ENCODE results near the gene GALNT2.

The GALNT2 gene

DNA sequence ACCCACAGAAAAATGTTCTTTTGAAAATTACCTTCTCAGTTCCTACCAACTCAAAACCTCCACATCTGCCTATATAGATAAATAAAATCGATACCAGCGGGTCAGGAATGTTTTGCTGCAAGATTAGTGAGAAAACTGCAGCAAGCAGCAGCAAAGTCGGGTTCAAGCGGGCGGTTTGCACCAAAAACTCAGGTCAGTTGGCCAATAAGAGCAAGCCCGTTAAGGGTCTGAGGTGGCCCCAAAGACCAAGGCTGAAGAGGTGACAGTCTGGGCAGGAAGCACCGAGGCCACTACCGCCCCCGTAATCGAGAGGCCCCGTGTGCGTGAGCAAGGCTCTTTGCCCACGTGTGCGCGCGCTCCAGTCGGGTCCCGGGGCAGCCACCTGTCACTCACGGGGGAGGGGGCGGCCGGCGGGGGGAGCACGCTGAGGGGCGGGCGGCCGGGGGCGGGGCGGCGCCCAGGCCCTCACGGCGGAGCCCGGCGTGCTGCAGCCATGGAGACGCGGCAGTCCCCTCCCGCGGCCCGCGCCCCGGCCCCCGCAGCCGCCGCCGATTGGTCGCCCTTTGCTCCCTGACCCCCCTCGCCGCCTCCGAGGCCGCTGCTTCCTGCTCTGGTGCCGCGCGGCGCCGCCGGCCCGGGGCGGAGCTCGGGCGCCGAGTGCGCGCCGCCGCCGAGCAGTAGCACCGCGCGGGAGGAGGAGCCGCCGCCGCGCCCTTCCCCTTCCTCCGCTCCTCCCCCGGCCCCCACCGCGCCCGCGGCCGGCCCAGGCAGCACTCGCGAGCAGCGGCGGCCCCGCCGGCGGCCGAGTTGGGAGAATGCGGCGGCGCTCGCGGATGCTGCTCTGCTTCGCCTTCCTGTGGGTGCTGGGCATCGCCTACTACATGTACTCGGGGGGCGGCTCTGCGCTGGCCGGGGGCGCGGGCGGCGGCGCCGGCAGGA lies at the start of gene GALNT2:
Gene GALNT2 (plus strand): TSS at position 773 of the 939 bp plus-strand sequence. CDS start 43 bp downstream, at position 816.
- peak; percentile 75 for DNase-seq

DNA sequence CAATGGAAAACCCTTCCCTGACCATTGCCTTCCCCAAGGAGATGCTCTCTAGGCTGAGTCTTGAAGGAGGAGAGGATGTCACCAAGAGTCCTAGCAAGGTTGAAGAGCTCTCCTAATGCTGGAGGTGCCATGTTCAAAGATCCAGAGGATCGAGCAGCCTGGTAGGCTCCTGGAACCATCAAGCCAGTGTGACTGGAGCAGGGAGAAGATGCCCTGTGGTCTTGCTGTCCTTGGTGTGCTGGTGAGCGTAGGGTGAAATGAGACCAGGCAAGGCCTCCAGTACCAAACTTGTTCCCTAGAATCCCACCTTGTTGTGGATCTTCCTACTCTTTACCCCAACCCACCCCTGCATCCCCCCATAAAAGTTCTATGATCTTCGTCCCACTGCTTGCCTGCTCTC lies 46.6 kb upstream of the GALNT2 start:
- no peak for DNase-seq

DNA sequence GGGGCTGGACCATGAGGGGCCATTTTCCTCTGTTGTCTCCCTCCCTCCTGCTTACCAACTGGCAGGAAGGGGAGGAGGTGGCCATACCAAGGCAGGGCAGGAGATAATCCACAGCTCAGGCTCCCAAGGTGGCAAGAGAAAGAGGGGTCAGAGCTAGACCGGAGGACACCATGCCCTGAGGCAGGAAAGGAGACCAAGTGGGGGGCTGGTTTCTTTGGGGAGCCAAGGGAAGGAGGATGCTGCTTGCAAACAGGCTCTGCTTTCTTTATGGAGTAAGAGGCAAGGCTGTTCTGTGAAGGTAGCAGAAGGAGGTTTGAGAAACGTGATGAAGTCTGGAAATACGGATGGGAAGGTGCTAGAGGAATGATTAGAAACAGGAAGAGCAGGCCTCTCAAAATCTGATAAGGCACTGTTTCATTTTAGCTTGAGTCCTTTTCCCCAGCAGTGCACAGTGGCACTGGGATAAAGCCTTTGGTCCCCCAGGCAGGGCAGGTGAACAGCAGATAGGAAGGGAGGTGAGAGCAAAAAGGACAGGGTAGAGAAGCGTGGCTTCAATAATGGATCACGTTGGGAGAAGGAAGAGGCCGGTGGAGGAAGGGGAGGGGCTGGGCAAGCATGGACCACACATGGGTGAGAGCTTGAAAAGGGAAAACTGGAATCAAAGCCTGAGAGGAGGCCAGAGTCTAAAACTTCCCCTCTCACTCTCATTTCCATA lies 44.2 kb upstream of the GALNT2 start:
- no peak for DNase-seq

DNA sequence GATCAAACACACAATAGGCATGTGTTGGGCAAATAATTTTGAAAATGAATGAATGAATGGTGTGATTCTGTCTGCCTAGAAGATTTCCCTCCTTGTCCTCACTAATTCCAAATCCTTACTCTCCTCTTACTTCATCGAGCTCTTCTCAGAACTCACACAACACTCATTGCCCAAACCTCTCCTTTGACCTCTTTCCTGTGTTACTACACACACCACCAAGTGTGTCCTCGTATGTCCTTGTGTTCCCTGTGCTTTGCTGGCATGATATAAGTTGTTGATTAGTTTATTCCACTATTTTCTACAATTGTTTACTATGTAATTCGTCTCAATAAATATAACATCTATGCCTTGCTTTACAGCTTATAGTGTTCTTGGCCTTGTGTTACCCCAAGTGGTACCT lies 41.4 kb upstream of the GALNT2 start:
- no peak for DNase-seq

DNA sequence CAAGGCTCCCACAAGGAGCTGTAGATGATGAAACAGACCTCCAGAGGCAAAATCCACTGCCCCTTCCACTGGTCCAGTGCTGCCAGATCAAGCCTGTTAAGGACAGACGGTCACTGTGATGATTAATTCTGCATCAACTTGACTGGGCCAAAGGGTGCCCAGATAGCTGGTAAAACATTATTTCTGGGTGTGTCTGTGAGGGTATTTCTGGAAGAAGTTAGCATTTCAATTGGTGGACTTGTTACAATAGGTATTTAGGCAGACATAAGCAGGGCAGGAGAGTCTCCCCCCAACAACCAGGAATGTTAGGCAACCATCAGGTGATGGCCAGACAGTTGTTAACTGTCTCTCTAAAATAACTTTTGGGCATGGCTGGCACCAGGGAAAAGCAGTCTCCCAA lies 40.9 kb upstream of the GALNT2 start:
- no peak for DNase-seq

DNA sequence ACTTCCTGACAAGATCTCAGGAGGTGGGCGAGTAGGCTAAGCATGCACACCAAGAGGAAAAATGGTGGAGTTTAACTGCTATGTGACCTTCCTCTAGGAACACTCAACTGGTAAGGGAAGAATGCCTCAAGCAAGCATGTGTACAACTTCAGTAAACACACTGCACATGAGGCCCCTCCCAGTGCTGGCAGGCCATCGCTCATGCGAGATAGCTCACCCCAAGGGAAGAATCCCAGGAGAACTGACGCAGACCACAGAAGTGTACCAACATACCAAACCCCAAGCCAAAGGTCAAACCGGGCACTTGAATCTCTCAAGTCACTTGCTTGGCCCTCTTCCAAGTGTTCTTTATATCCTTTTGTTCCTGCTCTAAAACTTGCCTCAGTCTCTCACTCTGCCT lies 40.5 kb upstream of the GALNT2 start:
- no peak for DNase-seq

DNA sequence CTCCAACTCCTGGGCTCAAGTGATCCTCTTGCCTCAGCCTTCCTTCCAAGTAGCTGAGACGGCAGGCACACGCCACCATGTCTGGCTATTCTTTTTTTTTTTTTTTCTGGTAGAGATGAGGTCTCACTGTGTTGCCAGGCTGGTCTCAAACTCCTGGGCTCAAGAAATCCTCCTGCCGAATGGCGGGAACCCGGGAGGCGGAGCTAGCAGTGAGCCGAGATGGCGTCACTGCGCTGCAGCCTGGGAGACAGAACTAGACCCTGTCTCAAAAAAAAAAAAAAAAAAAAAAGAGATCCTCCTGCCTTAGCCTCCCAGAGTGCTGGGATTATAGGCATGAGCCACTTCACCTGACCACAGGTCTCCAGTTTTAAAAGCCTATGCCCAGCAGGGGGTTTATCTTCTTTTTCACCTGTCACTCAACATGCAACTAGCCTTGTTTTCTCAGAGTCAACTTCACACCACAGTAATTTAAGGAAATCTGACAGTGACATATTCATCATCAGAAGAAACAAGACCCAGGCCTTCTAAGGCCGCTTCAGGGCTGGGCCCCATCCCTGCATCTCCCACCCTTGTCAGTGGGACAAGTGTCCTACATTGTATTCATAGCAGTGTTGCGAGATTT lies 38.3 kb upstream of the GALNT2 start:
- DNase-seq: no peak

DNA sequence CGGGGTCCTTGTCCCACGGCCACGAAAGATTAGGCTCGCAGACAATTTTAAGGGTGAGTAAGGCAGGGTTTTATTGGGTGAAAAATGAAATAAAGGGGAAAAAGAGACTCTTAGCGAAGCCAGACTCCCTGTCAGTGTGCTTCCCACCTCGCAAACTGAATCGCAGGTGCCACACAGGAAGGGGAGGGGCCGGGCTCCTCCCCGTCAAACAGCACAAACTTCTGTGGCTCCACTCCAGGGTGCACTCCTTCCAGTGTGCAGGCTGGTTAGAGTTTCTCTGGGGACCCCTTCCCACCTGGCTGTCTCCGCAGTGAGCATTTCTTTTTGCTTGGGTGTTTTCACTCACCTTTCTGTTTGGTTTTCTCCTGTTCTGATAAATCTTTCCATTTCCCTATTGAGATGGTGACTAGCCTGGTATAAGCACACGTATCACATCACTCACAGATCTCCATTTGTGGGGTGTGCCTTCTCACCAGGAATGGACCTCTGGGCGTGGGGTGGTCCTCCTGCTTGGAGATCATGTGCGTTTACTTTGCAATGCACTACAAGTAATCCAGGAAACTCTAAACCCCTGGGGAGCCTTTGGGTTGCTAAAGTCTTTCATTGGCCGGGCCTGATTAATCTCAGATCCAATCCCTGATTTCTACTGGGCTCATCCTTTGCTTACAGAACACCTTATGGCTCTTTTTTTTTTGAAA lies 37.6 kb upstream of the GALNT2 start:
- DNase-seq: no peak

DNA sequence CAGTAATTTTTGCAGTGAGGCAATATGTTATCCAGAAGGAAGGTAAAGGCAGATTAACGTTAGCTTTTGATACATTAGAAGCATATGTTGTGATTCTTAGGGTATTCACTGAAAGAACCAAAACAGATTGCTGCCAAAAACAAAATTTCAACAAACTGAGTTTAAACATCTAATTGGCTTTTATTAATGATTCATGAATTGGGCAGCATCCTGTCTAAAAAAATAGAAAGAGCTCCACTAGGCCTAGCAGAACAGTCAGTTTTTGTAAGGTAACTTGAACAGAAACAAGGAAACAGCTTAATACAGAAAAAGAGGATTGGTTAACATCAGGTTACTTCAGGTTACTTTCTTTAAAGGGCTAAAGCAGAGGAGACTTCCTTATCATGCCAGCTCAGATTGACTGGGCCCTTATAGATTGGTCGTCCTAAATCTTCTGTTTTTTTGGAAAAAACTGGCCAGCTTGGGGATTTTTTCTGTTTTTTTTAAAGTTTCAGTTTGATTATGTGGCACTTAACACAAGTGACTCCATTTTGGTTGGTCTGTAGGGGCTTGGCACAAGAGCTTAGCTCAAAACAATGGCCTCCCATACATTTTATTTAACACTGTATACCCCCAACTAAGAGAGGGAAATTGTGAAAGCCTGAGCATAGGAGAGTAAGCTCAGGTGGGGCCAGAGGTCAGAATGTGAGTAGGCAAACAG lies 36.8 kb upstream of the GALNT2 start:
- DNase-seq: no peak

DNA sequence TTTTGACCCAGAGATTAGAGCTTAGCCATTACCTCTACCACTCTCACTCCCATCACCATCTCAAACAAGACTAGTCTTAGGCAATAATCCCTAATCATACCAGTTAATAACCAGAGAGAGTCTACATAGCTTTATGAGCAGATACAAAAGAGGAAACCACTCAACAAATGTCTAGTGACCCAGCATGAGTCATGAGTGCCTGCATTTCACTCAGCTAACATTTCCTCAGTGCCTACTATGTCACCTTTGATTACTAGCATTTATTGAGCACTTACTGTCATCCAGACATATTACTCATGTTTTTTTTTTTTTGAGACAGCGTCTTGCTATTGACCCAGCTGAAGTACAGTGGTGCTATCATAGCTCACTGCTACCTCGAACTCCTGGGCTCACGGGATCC lies 35.9 kb upstream of the GALNT2 start:
- no peak for DNase-seq

DNA sequence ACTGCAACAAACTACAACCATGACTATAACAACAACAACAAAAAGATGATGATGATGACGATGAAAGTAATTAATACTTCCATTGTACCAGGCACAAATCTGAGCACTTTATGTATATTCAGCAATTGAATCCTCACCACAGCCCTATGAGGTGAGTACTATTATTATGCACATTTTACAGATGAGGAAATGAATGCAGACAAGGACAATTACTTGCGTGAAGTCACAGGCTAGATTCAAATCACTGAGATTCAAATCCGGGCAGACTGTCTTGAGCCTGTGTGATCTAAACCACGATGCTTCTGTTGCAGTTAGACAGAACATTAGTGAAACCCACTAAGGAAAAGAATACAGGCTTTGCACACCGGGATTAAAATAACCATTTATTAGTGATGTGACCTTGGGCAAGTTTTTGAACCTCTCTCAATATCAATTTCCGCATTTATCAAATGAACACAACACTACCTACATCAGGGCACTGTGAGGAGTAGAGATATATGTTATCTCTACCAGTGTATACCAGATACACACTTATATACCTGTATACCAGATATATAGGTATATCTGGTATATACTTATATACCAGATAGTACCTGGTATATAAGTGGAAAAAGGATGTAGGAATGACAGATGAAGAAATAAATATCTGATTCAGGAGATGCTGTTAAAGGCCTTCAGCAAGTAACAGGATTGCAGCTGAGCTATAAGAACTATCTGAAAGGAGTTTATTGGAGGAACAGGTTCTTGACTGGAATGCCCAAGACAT lies 34.3 kb upstream of the GALNT2 start:
- DNase-seq: no peak

DNA sequence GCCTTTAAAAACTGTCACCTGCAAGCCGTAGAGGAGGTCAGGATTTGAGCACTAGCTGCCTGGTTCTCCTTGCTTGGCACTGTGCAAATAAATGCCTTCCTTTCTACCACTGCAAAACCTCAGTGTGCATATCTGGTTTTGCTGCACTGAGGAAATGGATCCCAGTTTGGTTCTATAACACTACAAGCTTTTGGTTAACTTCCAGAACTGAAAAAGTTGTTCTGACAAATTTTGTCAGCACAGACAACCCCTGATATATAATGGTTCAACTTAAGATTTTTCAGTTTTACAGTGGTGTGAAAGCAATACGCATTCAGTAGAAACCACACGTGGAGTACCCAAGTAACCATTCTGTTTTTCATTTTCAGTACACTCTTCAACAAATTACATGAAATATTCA lies 29.8 kb upstream of the GALNT2 start:
- DNase-seq: no peak

DNA sequence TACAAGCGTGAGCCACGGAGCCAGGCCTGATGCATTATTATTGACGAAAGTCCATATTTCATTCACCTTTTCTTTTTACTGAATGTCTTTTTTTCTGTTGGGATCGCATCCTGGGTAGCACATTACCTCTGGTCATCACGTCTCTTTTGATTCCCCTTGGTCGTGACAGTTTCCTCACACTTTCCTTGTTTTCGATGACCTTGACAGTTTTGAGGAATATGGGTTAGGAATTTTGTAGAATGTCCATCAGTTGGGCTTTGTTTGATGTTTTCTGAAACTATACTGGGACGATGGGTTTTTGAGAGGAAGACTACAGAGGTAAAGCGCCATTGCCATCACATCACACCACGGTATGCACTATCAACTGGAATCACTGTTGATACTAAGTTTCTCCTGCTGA lies 26.6 kb upstream of the GALNT2 start:
- DNase-seq: no peak

DNA sequence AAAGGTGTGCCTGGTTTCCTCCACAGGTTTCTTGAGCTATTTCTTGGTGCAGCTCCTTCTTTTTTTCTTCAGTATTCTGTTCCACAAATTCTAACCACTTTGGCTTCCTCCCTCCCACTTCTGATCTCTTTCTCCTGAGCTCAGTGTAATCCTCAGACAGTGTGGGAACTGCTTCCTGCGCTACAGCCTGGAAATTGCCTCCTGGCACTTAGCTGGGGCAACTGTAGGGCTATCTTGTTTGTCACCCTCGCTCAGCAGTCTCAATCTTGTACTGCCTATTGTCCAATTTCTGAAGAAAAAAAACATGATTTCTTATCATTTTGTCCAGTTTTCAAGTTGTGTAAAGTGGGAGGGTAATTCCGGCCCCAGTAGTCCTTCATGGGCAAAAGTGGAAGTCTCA lies 24.0 kb upstream of the GALNT2 start:
- no peak for DNase-seq

DNA sequence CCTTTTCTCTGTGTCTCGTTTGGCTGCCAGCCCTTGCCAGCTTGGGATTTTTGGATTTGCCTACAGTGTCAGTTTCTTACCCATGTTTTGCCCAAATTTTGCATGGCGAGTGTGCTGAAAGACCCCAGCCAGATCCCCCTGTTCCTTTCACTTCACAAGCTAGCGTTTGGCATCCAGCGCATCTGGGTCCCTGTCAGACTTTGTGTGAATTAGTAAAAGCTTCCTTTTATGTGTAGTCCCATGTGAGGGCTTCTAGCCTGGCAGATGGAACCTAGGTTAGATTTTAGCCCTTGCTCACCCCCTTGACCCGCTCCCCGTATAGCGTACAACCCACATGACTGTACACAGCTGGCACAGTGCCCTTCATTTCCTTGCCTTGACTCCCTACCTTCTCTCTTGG lies 22.3 kb upstream of the GALNT2 start:
- DNase-seq: no peak

DNA sequence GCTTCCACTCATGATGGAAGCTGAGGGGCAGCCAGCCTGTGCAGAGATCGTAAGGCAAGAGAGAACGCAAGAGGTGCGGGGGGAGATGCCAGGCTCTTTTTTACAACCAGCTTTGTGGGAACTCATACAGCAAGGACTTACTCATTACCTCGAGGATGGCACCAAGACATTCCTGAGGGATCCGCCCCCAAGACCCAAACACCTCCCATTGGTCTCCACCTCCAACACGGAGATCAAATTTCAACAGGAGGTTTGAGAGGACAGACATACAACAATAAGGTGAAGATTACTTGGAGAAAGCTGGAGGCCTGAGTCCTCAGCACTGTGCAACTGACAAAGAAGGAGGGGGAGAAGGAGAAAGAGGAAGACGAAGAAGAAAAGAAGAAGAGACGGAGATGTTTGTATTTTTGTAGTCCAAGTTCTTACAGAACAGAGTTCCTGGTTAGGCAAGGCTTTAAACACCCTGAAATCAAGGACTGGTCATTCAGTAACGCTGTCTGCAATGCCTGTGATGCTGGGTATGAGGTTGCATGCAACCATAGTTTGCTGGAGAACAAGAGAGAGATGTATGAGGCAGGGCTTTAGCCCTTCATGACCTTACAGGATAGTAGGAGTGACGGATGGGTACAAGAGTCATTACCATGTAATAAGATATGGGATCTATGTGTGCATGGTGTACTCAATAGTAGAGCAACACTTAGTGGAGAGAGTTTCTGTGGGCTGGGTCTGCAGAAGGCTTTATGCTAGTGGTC lies 19.7 kb upstream of the GALNT2 start:
- DNase-seq: no peak

DNA sequence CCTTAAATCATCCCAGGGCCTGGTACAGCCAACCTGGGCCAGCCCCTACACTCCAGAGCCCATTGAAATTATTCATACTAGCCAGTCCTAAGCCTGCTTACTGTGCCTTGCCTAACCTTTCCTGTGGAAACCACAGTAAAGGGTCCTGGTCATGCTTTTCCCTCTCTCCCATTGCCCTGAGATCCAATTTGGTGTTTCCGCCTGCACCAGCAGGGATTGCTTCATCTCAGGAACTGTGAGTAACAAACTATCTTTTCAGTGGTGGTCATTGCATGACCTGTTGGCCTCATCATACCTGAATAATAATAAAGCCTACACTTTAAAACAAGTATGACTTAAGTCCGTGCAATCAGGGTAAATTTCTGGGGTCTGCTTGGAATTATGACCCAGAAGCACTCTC lies 18.7 kb upstream of the GALNT2 start:
- DNase-seq: no peak

DNA sequence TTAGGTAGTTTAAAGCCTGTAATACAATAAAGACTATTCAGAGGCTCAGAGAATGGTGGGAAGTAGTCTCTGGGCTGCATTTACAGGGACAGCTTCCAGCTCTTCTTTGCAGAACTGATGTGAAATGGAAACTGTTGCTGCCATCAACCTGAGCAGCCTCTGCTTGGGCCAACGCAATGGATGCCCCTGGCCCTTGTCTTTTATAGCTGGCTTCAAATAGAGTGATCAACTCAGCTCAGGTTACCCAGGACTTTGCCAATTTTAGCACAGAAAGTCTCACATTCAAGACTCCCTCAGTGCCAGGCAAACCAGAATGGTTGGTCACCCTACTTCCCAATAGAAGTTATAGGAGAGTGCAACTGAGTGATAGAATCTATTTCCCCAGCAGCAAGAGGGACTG lies 18.1 kb upstream of the GALNT2 start:
- DNase-seq: no peak

DNA sequence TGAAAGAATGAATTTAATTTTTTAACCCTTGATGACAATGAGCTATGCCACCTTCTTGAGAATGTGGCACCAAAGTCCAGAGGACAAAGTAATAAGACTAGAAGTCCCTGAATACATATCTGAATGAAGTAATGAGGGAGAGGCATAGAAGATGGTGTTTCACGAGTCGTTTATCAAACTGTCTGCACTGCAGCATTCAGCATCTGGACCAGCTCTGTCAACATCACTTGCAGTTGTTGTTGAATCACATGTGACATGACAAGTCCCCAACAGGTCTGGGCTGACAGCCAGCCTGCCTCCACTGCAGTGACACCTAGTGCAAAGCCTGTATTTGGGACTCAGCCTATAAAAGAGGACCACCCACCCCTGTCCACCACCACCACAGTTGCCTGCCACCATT lies 17.3 kb upstream of the GALNT2 start:
- DNase-seq: no peak

DNA sequence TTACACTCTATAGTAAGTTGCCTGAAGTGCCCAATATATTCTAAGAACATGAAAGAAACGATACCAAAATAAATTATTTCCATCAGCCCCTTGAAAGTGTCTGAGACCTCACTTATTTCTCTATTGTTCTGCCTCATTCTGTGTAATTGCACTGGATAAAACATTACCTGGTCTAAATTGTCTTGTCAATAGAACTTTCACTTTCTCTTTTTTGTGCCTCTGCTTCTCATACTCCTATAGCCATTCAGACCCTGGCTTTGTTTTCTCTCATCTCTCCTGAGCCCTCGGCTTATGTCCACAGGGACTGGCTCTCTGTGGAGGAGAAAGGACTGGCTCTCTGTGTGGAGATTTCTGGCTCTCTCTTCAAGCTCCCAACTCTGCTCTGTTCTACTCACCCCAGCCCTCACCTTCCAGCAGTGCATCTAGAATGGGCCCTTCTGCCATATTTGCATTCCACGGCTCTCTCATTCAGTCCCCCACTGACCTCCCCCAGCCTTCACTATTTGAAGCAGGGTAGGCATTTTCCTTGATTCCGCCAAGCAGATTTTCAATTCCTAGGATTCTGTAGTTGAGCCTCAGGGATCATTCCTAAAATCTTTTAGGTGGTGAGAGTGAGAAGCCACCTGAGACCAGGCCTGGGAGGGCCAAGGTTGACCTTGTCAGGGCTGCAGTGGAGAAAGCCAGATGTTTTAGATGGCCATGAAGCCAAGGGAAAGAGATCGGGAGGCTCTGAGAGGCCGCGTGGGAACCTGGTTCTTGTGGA lies 15.9 kb upstream of the GALNT2 start:
- DNase-seq: no peak
